NCI-H82 treated with DMSO at 0.1 percent for 48 hours (cell line): ENCODE results near the gene PLD2.

Experiments used
- DNase-seq: peaks from one replicate; lab custom pipeline; 2025; ENCODE audit not compliant: unreplicated experiment; lab: John Stamatoyannopoulos, UW

Gene PLD2

GRCh38 chr17:4806777-4807604 lies at the start of gene PLD2:
TSS of gene PLD2 (plus strand) at chr17:4807152. CDS start at chr17:4807773, 621 bp downstream.
- peak; percentile 72 for DNase-seq

GRCh38 chr17:4759776-4760236 lies 47.1 kb upstream of the PLD2 start:
- DNase-seq, result no peak

- no peak for DNase-seq
Observed at GRCh38 chr17:4764595-4764994, 42.4 kb upstream of the PLD2 start.

GRCh38 chr17:4766201-4766600 lies 40.8 kb upstream of the PLD2 start:
- DNase-seq, result no peak

GRCh38 chr17:4766723-4767122 lies 40.2 kb upstream of the PLD2 start:
- no peak for DNase-seq

GRCh38 chr17:4768298-4768697 lies 38.7 kb upstream of the PLD2 start:
- DNase-seq, result no peak

- no peak for DNase-seq
Observed at GRCh38 chr17:4769628-4770027, 37.3 kb upstream of the PLD2 start.

GRCh38 chr17:4771519-4772234 lies 35.3 kb upstream of the PLD2 start, which contains the start of gene TM4SF5:
TSS of gene TM4SF5 (plus strand) at chr17:4771886. CDS start at chr17:4771923, 37 bp downstream.
- no peak for DNase-seq

GRCh38 chr17:4772235-4772613 lies 34.7 kb upstream of the PLD2 start:
- DNase-seq, result no peak

- no peak for DNase-seq
Observed at GRCh38 chr17:4777969-4778760, 28.8 kb upstream of the PLD2 start.

GRCh38 chr17:4780325-4780955 lies 26.5 kb upstream of the PLD2 start:
- DNase-seq, result no peak

- no peak for DNase-seq
Observed at GRCh38 chr17:4782652-4783051, 24.3 kb upstream of the PLD2 start.

- no peak for DNase-seq
Observed at GRCh38 chr17:4785311-4786105, 21.4 kb upstream of the PLD2 start.

GRCh38 chr17:4786106-4786511 lies 20.8 kb upstream of the PLD2 start, which contains the start of gene VMO1:
TSS of gene VMO1 (minus strand) at chr17:4786364. CDS start at chr17:4786352, 12 bp downstream.
- peak; percentile 79 for DNase-seq

GRCh38 chr17:4786516-4786915 lies 20.4 kb upstream of the PLD2 start:
- no peak for DNase-seq

- no peak for DNase-seq
Observed at GRCh38 chr17:4788159-4788806, 18.7 kb upstream of the PLD2 start.

GRCh38 chr17:4788807-4789700 lies 17.9 kb upstream of the PLD2 start, which contains the start of gene GLTPD2:
TSS of gene GLTPD2 (plus strand) at chr17:4788964. CDS start at chr17:4789012, 48 bp downstream.
- no peak for DNase-seq

- DNase-seq, result peak; percentile 38
Observed at GRCh38 chr17:4789701-4789950, 17.3 kb upstream of the PLD2 start.
